ENCODE data around the gene HDAC4. TPM values are rescaled to one million over a fixed set of nuclear protein-coding genes. Genes with fewer than 3 reads are reported as not detected.

HDAC4 gene
- total and polyA plus RNA-seq, 2 donors from 2014 or later = 2.2 to 56.8 TPM

DNA sequence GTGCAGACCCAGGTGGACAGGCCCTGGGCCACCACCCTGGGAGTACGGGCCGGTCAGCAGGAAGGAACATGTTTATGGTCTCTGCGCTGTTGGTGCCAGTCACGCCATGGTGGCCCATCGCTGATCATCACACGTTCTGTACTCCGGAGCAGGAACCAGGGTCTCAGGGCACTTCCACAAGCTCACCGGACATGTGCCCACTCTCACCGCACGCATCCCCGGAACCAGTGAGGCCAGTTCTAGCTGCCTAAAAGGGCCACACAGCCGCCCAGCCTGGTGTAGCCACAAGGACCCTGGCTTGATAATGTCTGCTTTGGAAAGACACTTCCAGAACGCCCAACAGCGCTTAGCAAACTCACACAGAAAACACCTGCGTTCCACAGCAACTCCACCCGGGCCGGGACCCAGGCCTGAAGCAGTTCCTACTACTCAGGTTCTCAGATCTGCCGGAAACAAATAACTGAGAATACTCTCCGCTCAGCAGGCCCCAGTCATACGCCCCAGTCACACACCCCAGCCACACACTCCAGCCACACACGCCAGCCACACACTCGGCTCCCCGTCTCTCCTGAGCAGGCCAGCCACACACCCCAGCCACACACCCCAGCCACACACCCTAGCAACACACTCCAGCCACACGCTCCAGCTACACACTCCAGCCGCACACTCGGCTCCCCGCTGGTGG, 123.3 kb downstream of the HDAC4 start:
- no peaks in the 10 kb centered on the region for H3K36me3 ChIP-seq (ENCODE audit: control insufficient read depth in 2 of 3, insufficient read depth in 3 of 3, low read length in 3 of 3)
- no peak overlapping the region for H3K9ac ChIP-seq (ENCODE audit: low read length in 3 of 3)
- TF ChIP-seq, protein P1, sequence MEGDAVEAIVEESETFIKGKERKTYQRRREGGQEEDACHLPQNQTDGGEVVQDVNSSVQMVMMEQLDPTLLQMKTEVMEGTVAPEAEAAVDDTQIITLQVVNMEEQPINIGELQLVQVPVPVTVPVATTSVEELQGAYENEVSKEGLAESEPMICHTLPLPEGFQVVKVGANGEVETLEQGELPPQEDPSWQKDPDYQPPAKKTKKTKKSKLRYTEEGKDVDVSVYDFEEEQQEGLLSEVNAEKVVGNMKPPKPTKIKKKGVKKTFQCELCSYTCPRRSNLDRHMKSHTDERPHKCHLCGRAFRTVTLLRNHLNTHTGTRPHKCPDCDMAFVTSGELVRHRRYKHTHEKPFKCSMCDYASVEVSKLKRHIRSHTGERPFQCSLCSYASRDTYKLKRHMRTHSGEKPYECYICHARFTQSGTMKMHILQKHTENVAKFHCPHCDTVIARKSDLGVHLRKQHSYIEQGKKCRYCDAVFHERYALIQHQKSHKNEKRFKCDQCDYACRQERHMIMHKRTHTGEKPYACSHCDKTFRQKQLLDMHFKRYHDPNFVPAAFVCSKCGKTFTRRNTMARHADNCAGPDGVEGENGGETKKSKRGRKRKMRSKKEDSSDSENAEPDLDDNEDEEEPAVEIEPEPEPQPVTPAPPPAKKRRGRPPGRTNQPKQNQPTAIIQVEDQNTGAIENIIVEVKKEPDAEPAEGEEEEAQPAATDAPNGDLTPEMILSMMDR (IDR thresholded peaks at IDR 0.05; ENCODE audit: borderline replicate concordance, extremely low read depth, insufficient read depth) = no peak
- H3K4me1 ChIP-seq (ENCODE audit: control insufficient read depth in 2 of 3, insufficient read depth in 2 of 3, low read depth in 1 of 3, low read length in 3 of 3) = peaks cover 0 to 9% (median 0%) of the 10 kb centered on the region in 3 donors
- FAIRE-seq (no peak), DNase-seq (peak in 2 of 5 donors; percentile 7 to 34)
- intact Hi-C loops (cut with DNase I) = no loop called here
- H3K27me3 ChIP-seq (ENCODE audit: control insufficient read depth, insufficient read depth, low read length) = no peaks in the 10 kb centered on the region
- H3K4me3 ChIP-seq (ENCODE audit: low read length in 3 of 3) = no peak overlapping the region
- H3K9me3 ChIP-seq (ENCODE audit: control insufficient read depth in 2 of 3, insufficient read depth in 1 of 3, low read length in 3 of 3) = no peaks in the 10 kb centered on the region
- H3K27ac ChIP-seq (ENCODE audit: low read depth in 2 of 2, low read length in 2 of 2) = no peak overlapping the region

DNA sequence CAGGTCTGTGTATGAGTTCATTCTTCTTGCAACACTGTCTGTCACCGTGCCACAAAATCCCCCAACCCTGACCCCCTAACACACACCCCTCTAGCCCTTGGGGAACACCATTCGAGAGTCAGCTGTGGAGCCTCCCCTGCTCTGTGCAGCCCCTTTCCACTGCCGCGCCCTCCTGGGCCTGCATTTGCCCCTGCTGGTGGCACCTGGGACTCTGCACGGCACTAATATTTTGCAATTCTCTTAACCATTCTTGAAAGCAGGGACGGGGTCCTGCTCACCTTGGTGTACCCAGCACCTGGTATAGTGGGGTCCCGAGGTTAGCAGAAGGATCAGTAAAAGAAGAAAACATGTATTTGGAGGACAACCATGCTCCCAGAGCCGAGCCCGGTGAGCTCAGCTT, 124.0 kb downstream of the HDAC4 start:
- H3K9ac ChIP-seq (ENCODE audit: low read length in 3 of 3) = no peak overlapping the region
- FAIRE-seq = no peak
- peaks cover 0 to 9% (median 0%) of the 10 kb centered on the region in 3 donors for H3K4me1 ChIP-seq (ENCODE audit: control insufficient read depth in 2 of 3, insufficient read depth in 2 of 3, low read depth in 1 of 3, low read length in 3 of 3)
- intact Hi-C loops (cut with DNase I) = no loop called here
- H3K27ac ChIP-seq (ENCODE audit: low read depth in 2 of 2, low read length in 2 of 2) = no peak overlapping the region
- peak in 1 of 5 donors; percentile 36 for DNase-seq
- no peaks in the 10 kb centered on the region for H3K9me3 ChIP-seq (ENCODE audit: control insufficient read depth in 2 of 3, insufficient read depth in 1 of 3, low read length in 3 of 3)
- no peaks in the 10 kb centered on the region for H3K36me3 ChIP-seq (ENCODE audit: control insufficient read depth in 2 of 3, insufficient read depth in 3 of 3, low read length in 3 of 3)
- TF ChIP-seq, protein P1 (IDR thresholded peaks at IDR 0.05; ENCODE audit: borderline replicate concordance, extremely low read depth, insufficient read depth) = no peak
- H3K27me3 ChIP-seq (ENCODE audit: control insufficient read depth, insufficient read depth, low read length) = no peaks in the 10 kb centered on the region
- H3K4me3 ChIP-seq (ENCODE audit: low read length in 3 of 3) = no peak overlapping the region

DNA sequence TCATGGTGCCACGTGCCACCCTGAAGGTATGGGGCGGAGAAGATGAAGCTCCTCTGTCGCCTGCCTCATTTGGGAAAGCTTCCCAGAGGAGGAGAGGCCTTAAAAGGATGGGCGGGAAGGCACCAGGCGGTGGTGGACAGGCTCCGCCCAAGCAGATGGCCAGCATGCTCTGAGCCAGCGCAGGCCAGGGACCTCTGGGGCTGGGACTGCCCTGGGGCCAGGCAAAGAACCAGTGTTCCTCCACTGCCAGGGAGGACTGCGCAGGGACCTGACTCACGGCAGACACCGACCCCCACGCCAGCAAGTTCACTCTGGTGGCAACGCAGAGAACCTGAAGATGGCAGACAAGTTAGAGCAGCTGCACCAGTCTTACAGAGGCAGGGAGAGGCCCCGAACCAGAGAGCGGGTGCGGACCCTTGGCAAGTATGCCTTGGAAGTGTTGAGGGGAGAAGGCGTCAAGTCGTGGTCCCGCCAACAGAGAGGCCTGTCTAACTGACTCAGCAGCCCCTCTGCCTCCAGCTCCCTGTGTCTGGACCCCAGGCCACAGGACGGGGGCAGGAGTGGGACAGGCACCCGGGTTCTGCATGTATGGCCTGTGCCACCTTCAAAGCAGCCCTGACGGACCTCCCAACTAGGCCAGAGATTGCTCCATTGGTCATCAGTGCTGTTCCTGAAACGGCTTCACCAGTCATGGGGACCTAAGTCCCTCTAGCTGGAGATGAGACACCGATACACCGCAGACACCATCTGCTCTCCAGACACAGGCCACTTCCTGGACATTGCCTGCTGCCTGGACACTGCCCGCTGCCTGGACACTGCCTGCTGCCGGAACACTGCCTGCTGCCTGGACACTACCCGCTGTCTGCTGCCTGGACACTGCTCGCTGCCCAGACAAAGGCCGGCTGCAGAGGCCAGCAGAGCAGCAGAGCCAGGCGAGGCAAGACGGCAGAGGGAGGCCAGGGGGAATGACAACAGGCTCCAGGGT, 124.7 kb downstream of the HDAC4 start:
- Histone ChIP-seq H3K9me3 (ENCODE audit: control insufficient read depth in 2 of 3, insufficient read depth in 1 of 3, low read length in 3 of 3) (no peaks in the 10 kb centered on the region), H3K27ac (ENCODE audit: low read depth in 2 of 2, low read length in 2 of 2) (no peak overlapping the region), H3K27me3 (ENCODE audit: control insufficient read depth, insufficient read depth, low read length) (no peaks in the 10 kb centered on the region), H3K4me1 (ENCODE audit: control insufficient read depth in 2 of 3, insufficient read depth in 2 of 3, low read depth in 1 of 3, low read length in 3 of 3) (peaks cover 0 to 9% (median 0%) of the 10 kb centered on the region in 3 donors), H3K4me3 (ENCODE audit: low read length in 3 of 3) (no peak overlapping the region), H3K9ac (ENCODE audit: low read length in 3 of 3) (no peak overlapping the region), H3K36me3 (ENCODE audit: control insufficient read depth in 2 of 3, insufficient read depth in 3 of 3, low read length in 3 of 3) (no peaks in the 10 kb centered on the region)
- peak in 3 of 5 donors; percentile 35 to 86 (median 60) for DNase-seq
- FAIRE-seq = no peak
- intact Hi-C loops (cut with DNase I) = no loop called here
- TF ChIP-seq, protein P1 (IDR thresholded peaks at IDR 0.05; ENCODE audit: borderline replicate concordance, extremely low read depth, insufficient read depth) = no peak
